ENCODE measurements around the gene BANK1. TPM values are rescaled to one million over a fixed set of nuclear protein-coding genes. Genes with fewer than 3 reads are reported as not detected.

Gene BANK1
- total and polyA plus RNA-seq, 2 donors (not counting 1 experiment from before 2014, with no cell fraction given): 0.20 to 0.83 TPM

DNA sequence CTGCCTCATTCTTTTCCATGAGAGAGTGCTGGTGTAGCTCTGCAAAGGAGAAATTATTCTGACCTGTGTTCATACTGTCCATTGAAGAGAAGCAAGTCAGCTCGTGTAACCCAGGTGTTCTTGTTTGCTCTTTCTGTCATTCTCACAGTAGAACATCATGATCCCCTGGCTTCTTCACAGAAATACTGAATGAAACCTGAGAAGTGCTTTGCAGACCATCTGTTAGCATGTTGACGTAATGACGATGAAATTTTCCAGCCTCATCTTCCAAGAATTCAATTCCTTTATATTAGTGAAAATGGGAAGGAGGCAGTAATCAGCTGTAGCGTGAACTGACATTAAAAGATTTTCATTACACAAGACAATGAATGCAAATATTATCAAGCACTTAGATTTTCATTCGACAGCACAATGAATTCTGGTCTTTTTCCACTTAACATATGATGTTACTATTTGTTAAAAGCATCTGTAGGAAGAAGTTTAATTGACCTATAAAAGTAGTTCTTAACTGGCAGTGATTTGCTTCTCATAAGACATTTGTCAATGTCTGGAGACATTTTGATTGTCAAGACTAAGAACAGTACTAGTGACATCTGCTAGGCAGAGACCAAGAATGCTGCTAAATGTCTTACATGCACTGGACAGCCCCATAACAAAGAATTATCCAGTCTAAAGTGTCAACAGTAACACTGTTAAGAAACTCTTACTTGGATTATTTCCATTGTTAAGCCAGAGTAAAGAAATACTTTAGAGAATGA is 246.3 kb downstream of the BANK1 start:
- TF ChIP-seq, protein P1, sequence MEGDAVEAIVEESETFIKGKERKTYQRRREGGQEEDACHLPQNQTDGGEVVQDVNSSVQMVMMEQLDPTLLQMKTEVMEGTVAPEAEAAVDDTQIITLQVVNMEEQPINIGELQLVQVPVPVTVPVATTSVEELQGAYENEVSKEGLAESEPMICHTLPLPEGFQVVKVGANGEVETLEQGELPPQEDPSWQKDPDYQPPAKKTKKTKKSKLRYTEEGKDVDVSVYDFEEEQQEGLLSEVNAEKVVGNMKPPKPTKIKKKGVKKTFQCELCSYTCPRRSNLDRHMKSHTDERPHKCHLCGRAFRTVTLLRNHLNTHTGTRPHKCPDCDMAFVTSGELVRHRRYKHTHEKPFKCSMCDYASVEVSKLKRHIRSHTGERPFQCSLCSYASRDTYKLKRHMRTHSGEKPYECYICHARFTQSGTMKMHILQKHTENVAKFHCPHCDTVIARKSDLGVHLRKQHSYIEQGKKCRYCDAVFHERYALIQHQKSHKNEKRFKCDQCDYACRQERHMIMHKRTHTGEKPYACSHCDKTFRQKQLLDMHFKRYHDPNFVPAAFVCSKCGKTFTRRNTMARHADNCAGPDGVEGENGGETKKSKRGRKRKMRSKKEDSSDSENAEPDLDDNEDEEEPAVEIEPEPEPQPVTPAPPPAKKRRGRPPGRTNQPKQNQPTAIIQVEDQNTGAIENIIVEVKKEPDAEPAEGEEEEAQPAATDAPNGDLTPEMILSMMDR (conservative IDR thresholded peaks at IDR 0.05 in 1 of 2, IDR thresholded peaks at IDR 0.05 in 1 of 2; ENCODE audit: low read depth in 1 of 2, low read length in 2 of 2): no peak
- no peak for TF ChIP-seq EZH2 (IDR thresholded peaks at IDR 0.05; ENCODE audit: low read length, missing control alignments)
- H3K27ac ChIP-seq (ENCODE audit: insufficient read depth, low read length): no peak overlapping the region
- H3K4me3 ChIP-seq (replicated peaks in 1 of 4; ENCODE audit: control extremely low read depth in 1 of 4, insufficient read depth in 1 of 4, low read depth in 3 of 4, low read length in 4 of 4): no peak overlapping the region
- no peaks in the 10 kb centered on the region for H3K79me2 ChIP-seq (ENCODE audit: control insufficient read depth, insufficient read depth, low read length)
- no peaks in the 10 kb centered on the region for H3K27me3 ChIP-seq (ENCODE audit: control insufficient read depth, insufficient read depth, low read length)
- H3K4me1 ChIP-seq (ENCODE audit: control insufficient read depth, extremely low read depth, insufficient read depth, low read length): no peaks in the 10 kb centered on the region
- H3K4me2 ChIP-seq (ENCODE audit: extremely low read depth, insufficient read depth, low read length): no peak overlapping the region
- no peaks in the 10 kb centered on the region for H3K9me3 ChIP-seq (ENCODE audit: control insufficient read depth, insufficient read depth, low read depth, low read length)
- no peaks in the 10 kb centered on the region for H4K20me1 ChIP-seq (ENCODE audit: control insufficient read depth, extremely low read depth, insufficient read depth, low read length)
- no peaks in the 10 kb centered on the region for H3K36me3 ChIP-seq (ENCODE audit: control insufficient read depth, insufficient read depth, low read length)
- H3K9ac ChIP-seq (ENCODE audit: insufficient read depth, low read length): no peak overlapping the region
- DNase-seq (ENCODE audit: low read depth in 2 of 2): peak; percentile 6 to 37
- H2AFZ ChIP-seq (ENCODE audit: low read length): no peak overlapping the region

DNA sequence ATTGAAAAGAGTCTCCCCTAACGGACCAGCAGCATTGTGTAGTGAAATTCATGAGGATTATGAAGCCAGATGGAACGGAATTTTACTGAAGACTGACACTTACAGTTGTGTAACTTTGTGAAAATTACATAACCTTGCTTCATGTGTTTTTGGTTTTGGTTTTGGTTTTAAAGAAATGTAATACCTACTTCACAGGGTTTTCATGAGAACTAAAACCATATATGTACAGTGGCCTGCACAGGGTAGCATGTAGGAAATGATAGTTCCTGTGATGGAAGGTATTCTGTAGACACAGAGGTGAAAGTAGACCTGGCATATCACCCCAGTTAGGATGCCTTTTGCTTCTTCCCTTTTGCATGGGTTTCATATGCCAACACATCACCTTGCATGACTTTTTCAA is 247.0 kb downstream of the BANK1 start:
- no peak for DNase-seq (ENCODE audit: low read depth in 2 of 2)
- H3K9ac ChIP-seq (ENCODE audit: insufficient read depth, low read length): no peak overlapping the region
- TF ChIP-seq, protein P1 (conservative IDR thresholded peaks at IDR 0.05 in 1 of 2, IDR thresholded peaks at IDR 0.05 in 1 of 2; ENCODE audit: low read depth in 1 of 2, low read length in 2 of 2): no peak
- TF ChIP-seq EZH2 (IDR thresholded peaks at IDR 0.05; ENCODE audit: low read length, missing control alignments): no peak

DNA sequence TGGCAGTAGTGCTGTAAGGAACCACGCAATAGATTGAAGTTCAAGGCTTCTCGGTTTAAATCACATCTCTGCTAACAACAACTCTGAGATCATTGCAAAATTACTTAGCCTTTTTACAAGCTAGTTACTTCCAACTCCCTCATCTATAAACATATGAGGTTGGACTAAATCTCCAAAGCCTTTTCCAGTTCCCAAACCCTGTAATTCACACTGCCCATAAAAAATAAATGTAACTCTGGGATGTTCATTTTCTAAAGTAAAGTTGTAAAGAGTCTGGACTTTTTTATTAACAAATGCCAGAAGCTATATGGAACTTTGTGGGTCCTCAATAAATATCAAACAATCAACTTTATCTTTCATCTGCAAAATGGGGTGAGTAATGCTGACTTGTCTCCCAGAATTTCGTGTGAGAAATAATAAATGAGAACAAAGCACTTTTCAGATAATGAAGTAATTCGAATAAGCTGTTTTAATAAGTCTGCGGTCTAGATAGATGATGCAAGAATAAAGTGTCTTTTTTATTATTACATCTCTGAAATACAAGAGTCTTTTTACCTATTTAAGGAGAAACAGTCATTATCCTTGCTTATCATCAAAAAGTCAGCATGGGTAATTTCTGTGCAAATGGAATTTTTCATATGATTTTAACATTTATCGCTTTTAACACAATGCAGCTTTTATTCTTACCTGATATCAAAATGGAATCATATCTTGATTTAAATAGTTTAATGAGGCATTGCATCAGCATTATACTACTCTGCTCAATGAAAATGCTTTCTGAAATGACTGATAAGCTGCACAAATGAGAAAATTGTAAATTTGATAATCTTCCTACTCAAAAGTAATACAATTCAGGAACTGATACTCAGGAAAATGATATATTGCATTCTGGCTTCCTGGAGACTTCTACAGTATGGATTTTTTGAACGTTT is 252.6 kb downstream of the BANK1 start:
- DNase-seq (ENCODE audit: low read depth in 2 of 2): peak in 1 of 2 donors; percentile 1
- Histone ChIP-seq H3K79me2 (ENCODE audit: control insufficient read depth, insufficient read depth, low read length) (no peaks in the 10 kb centered on the region), H4K20me1 (ENCODE audit: control insufficient read depth, extremely low read depth, insufficient read depth, low read length) (no peaks in the 10 kb centered on the region), H3K9me3 (ENCODE audit: control insufficient read depth, insufficient read depth, low read depth, low read length) (no peaks in the 10 kb centered on the region), H3K9ac (ENCODE audit: insufficient read depth, low read length) (no peak overlapping the region), H2AFZ (ENCODE audit: low read length) (no peak overlapping the region), H3K36me3 (ENCODE audit: control insufficient read depth, insufficient read depth, low read length) (no peaks in the 10 kb centered on the region), H3K27me3 (ENCODE audit: control insufficient read depth, insufficient read depth, low read length) (no peaks in the 10 kb centered on the region), H3K4me3 (replicated peaks in 1 of 4; ENCODE audit: control extremely low read depth in 1 of 4, insufficient read depth in 1 of 4, low read depth in 3 of 4, low read length in 4 of 4) (no peak overlapping the region), H3K27ac (ENCODE audit: insufficient read depth, low read length) (no peak overlapping the region), H3K4me1 (ENCODE audit: control insufficient read depth, extremely low read depth, insufficient read depth, low read length) (no peaks in the 10 kb centered on the region), H3K4me2 (ENCODE audit: extremely low read depth, insufficient read depth, low read length) (no peak overlapping the region)
- no peak for TF ChIP-seq EZH2 (IDR thresholded peaks at IDR 0.05; ENCODE audit: low read length, missing control alignments)
- TF ChIP-seq, protein P1 (conservative IDR thresholded peaks at IDR 0.05 in 1 of 2, IDR thresholded peaks at IDR 0.05 in 1 of 2; ENCODE audit: low read depth in 1 of 2, low read length in 2 of 2): no peak

More for the DNA sequence above, 247.0 kb downstream of the BANK1 start:
- no peak overlapping the region for H3K4me3 ChIP-seq (replicated peaks in 1 of 4; ENCODE audit: control extremely low read depth in 1 of 4, insufficient read depth in 1 of 4, low read depth in 3 of 4, low read length in 4 of 4)
- no peaks in the 10 kb centered on the region for H4K20me1 ChIP-seq (ENCODE audit: control insufficient read depth, extremely low read depth, insufficient read depth, low read length)
- no peak overlapping the region for H3K4me2 ChIP-seq (ENCODE audit: extremely low read depth, insufficient read depth, low read length)
- no peaks in the 10 kb centered on the region for H3K9me3 ChIP-seq (ENCODE audit: control insufficient read depth, insufficient read depth, low read depth, low read length)
- H2AFZ ChIP-seq (ENCODE audit: low read length): no peak overlapping the region
- no peaks in the 10 kb centered on the region for H3K4me1 ChIP-seq (ENCODE audit: control insufficient read depth, extremely low read depth, insufficient read depth, low read length)
- H3K27ac ChIP-seq (ENCODE audit: insufficient read depth, low read length): no peak overlapping the region
- no peaks in the 10 kb centered on the region for H3K27me3 ChIP-seq (ENCODE audit: control insufficient read depth, insufficient read depth, low read length)
- no peaks in the 10 kb centered on the region for H3K79me2 ChIP-seq (ENCODE audit: control insufficient read depth, insufficient read depth, low read length)
- H3K36me3 ChIP-seq (ENCODE audit: control insufficient read depth, insufficient read depth, low read length): no peaks in the 10 kb centered on the region

Measured in fibroblast of lung (primary cell).